Left renal cortex interstitium (tissue), 4 donors: ENCODE data around the gene HBM. TPM values are rescaled to one million over a fixed set of nuclear protein-coding genes. Genes with fewer than 3 reads are reported as not detected.
"Not testable (repeated sequence)": the region's sequence is repeated elsewhere in the genome, so short reads cannot be mapped to it uniquely, and the experiment has no call there.

ENCODE experiments used
- DNase-seq, 4 donors: peaks; one replicate each; pipeline ENCODE4 v3.0.0-alpha.2; 2013; ENCODE audit warnings: low read depth in 4 of 4, low spot score in 2 of 4, missing footprints in 1 of 4
- polyA plus RNA-seq, 4 donors: library from polyadenylated mRNA; unstranded; fragments of 120-200 nt; gene quantifications; one replicate each; pipeline ENCODE4 v1.2.1, GENCODE V29; 2013; ENCODE audit not compliant: insufficient read length in 4 of 4

The HBM gene
- polyA plus RNA-seq, 4 donors, result 1.8 to 7.0 (median 5.7) TPM

- DNase-seq, result no peak
These were observed 1.4 kb downstream of the HBM start for GRCh38 chr16:167122-167690.

GRCh38 chr16:168424-168823, 2.6 kb downstream of the HBM start:
- DNase-seq, result no peak

GRCh38 chr16:169014-169413, 3.2 kb downstream of the HBM start:
- no peak for DNase-seq

GRCh38 chr16:170088-170507, 4.3 kb downstream of the HBM start:
- not testable (repeated sequence) for DNase-seq

- DNase-seq, result no peak
These were observed 5.0 kb downstream of the HBM start for GRCh38 chr16:170788-171187.

- DNase-seq, result not testable (repeated sequence)
These were observed 6.7 kb downstream of the HBM start, which contains the start of gene HBA2 for GRCh38 chr16:172374-172941. Gene HBA2 (plus strand): TSS chr16:172876. CDS start chr16:172913, 37 bp downstream.

- DNase-seq, result not testable (repeated sequence)
These were observed 7.6 kb downstream of the HBM start for GRCh38 chr16:173211-173854.

GRCh38 chr16:173928-174769, 8.4 kb downstream of the HBM start:
- not testable (repeated sequence) for DNase-seq

GRCh38 chr16:175011-175949, 9.5 kb downstream of the HBM start:
- DNase-seq, result no peak

- not testable (repeated sequence) for DNase-seq
These were observed 10.2 kb downstream of the HBM start for GRCh38 chr16:176006-176405.

- DNase-seq, result not testable (repeated sequence)
These were observed 11.0 kb downstream of the HBM start, which contains the start of gene HBA1 for GRCh38 chr16:176477-177382. Gene HBA1 (plus strand): TSS chr16:176680. CDS start chr16:176717, 37 bp downstream.

GRCh38 chr16:177394-177822, 11.6 kb downstream of the HBM start:
- DNase-seq, result no peak

- no peak for DNase-seq
These were observed 12.3 kb downstream of the HBM start for GRCh38 chr16:177981-178667.

- DNase-seq, result no peak
These were observed 12.9 kb downstream of the HBM start for GRCh38 chr16:178668-179015.

GRCh38 chr16:179211-180092, 13.7 kb downstream of the HBM start:
- no peak for DNase-seq

- no peak for DNase-seq
These were observed 14.4 kb downstream of the HBM start, which contains the start of gene HBQ1 for GRCh38 chr16:180101-180675. Gene HBQ1 (plus strand): TSS chr16:180459. CDS start chr16:180487, 28 bp downstream.
